SK-N-SH (cell line): ENCODE results near the gene OR10H4. TPM values are rescaled to one million over a fixed set of nuclear protein-coding genes. Genes with fewer than 3 reads are reported as not detected.

Experiments used
- FOXM1 ChIP-seq: IDR thresholded peaks from 2 replicates; pipeline ENCODE4 v1.4.0; 2012; ENCODE audit warnings: low read depth, mild to moderate bottlenecking
- polyA plus RNA-seq, 3 experiments: library from polyadenylated mRNA; depleted of rRNA; stranded (reverse); fragments of >200 nt; gene quantifications; 2 replicates each; pipeline ENCODE4 v1.2.3, GENCODE V29; 2012
- TF ChIP-seq, protein P1 (sequence below): fragments of 200-600 bp; sonication (generic); IDR thresholded peaks from 2 replicates; pipeline ENCODE4 v1.6.1; 2017; ENCODE audit warnings: antibody characterized with exemption, mild to moderate bottlenecking, moderate library complexity
- TF ChIP-seq, protein P2 (sequence below): IDR thresholded peaks from 2 replicates; pipeline ENCODE4 v1.4.0; 2012; ENCODE audit warnings: low read depth, borderline replicate concordance

Gene OR10H4
- polyA plus RNA-seq, 1 of the 3 experiments (the other 2 are of a cell fraction), result not detected

DNA sequence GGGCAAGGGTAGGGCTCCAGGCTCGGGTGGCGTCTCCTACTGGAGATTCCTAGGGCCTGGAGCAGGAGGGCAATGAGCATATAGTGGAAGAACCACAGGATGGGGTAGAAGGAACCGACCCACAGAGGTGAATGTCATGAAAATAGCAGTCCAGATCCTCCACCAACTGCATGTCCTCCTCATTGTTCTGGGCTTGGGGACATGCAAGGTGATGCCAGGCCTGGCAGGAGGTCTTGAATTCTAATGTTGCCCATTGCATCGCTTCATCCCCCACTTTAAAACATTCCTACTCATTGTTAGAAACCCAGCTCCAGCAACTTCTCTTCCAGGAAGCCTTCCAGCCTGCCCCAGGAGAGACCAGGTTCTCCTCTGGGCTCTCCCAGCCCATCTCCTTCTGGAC lies 49.4 kb downstream of the OR10H4 start (continued):
- TF ChIP-seq, protein P1, sequence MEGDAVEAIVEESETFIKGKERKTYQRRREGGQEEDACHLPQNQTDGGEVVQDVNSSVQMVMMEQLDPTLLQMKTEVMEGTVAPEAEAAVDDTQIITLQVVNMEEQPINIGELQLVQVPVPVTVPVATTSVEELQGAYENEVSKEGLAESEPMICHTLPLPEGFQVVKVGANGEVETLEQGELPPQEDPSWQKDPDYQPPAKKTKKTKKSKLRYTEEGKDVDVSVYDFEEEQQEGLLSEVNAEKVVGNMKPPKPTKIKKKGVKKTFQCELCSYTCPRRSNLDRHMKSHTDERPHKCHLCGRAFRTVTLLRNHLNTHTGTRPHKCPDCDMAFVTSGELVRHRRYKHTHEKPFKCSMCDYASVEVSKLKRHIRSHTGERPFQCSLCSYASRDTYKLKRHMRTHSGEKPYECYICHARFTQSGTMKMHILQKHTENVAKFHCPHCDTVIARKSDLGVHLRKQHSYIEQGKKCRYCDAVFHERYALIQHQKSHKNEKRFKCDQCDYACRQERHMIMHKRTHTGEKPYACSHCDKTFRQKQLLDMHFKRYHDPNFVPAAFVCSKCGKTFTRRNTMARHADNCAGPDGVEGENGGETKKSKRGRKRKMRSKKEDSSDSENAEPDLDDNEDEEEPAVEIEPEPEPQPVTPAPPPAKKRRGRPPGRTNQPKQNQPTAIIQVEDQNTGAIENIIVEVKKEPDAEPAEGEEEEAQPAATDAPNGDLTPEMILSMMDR, result no peak
- no peak for TF ChIP-seq FOXM1
- TF ChIP-seq, protein P2, sequence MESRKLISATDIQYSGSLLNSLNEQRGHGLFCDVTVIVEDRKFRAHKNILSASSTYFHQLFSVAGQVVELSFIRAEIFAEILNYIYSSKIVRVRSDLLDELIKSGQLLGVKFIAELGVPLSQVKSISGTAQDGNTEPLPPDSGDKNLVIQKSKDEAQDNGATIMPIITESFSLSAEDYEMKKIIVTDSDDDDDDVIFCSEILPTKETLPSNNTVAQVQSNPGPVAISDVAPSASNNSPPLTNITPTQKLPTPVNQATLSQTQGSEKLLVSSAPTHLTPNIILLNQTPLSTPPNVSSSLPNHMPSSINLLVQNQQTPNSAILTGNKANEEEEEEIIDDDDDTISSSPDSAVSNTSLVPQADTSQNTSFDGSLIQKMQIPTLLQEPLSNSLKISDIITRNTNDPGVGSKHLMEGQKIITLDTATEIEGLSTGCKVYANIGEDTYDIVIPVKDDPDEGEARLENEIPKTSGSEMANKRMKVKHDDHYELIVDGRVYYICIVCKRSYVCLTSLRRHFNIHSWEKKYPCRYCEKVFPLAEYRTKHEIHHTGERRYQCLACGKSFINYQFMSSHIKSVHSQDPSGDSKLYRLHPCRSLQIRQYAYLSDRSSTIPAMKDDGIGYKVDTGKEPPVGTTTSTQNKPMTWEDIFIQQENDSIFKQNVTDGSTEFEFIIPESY, result no peak

Other genes starting within 250 kb of the OR10H4 start
- not detected in 2 replicates for gene OR10H2, start 221.0 kb upstream of the OR10H4 start, polyA plus RNA-seq (2012; rRNA removed)
- not detected in 2 replicates for gene OR10H3, start 211.0 kb upstream of the OR10H4 start, polyA plus RNA-seq (2012; rRNA removed)
- gene OR10H5, start 161.3 kb upstream of the OR10H4 start, polyA plus RNA-seq (2012; rRNA removed), result not detected in 2 replicates
- gene OR10H1, start 133.3 kb upstream of the OR10H4 start, polyA plus RNA-seq (2012; rRNA removed), result not detected in 2 replicates
- gene CYP4F2, start 50.9 kb upstream of the OR10H4 start, polyA plus RNA-seq (2012; rRNA removed), result 0.11 TPM in 1 of 2 replicates, not detected in the other
- 0.23 and 0.31 TPM in 2 replicates for gene CYP4F11, start 14.5 kb upstream of the OR10H4 start, polyA plus RNA-seq (2012; rRNA removed)
- gene TPM4, start 127.5 kb downstream of the OR10H4 start, polyA plus RNA-seq (2012; rRNA removed), result 415 and 440 TPM in 2 replicates
- gene RAB8A, start 162.9 kb downstream of the OR10H4 start, polyA plus RNA-seq (2012; rRNA removed), result 55.2 and 58.0 TPM in 2 replicates
- gene HSH2D, start 194.7 kb downstream of the OR10H4 start, polyA plus RNA-seq (2012; rRNA removed), result not detected in 2 replicates
- not detected in 2 replicates for gene CIB3, start 224.5 kb downstream of the OR10H4 start, polyA plus RNA-seq (2012; rRNA removed)
- gene FAM32A, start 236.4 kb downstream of the OR10H4 start, polyA plus RNA-seq (2012; rRNA removed), result 156 and 192 TPM in 2 replicates
- gene AP1M1, start 248.9 kb downstream of the OR10H4 start, polyA plus RNA-seq (2012; rRNA removed), result 101 and 133 TPM in 2 replicates